Colonic mucosa (tissue), 4 donors: Measurements from ENCODE around the gene COMMD4. TPM values are rescaled to one million over a fixed set of nuclear protein-coding genes. Genes with fewer than 3 reads are reported as not detected.

ENCODE experiments used
- DNase-seq: peaks from one replicate; pipeline ENCODE4 v3.0.0-alpha.2; 2020
- H3K27ac ChIP-seq: fragments of 200-600 bp; one replicate; pipeline ENCODE4 v1.8.0; 2021
- H3K27me3 ChIP-seq: fragments of 200-600 bp; one replicate; pipeline ENCODE4 v1.8.0; 2021
- H3K36me3 ChIP-seq: fragments of 200-600 bp; one replicate; pipeline ENCODE4 v1.8.0; 2021
- H3K4me1 ChIP-seq: fragments of 200-600 bp; one replicate; pipeline ENCODE4 v1.8.0; 2021; ENCODE audit warnings: mild to moderate bottlenecking
- H3K4me3 ChIP-seq: fragments of 200-600 bp; one replicate; pipeline ENCODE4 v1.8.0; 2021
- H3K9ac ChIP-seq, 2 donors: one replicate each; pipeline ENCODE4 v1.7.0; 2013; ENCODE audit warnings: control low read depth in 2 of 2, low read depth in 2 of 2, low read length in 2 of 2
- H3K9me3 ChIP-seq: fragments of 200-600 bp; one replicate; pipeline ENCODE4 v1.8.0; 2021
- intact Hi-C: fragments of 100-400 bp; cut with DNase I; formaldehyde crosslinking; loops from one replicate; pipeline ENCODE4 v1.14.1; 2022
- total RNA-seq, 2 donors: library from RNA; stranded (reverse); fragmentation: NEBNext Ultra II Directional in 1 of 2; extraction: Animal tissue kit (Norgen Biotek cat#: 25700) in 1 of 2; gene quantifications; one replicate each; pipeline ENCODE4 v1.2.1, GENCODE V29; 2021
- TF ChIP-seq, protein P1 (sequence below): fragments of 200-600 bp; IDR thresholded peaks from one replicate; pipeline ENCODE4 v1.8.0; 2022; ENCODE audit warnings: antibody characterized with exemption, mild to moderate bottlenecking
- donor health status: healthy.
- donor health status: DM: no; HTN: no; CAD: no.
- donor health status: DM: no; HTN: no; CAD: no.

Gene COMMD4
- total RNA-seq, 2 donors from 2014 or later = 69.8 to 127 TPM

- H3K27me3 ChIP-seq = no peaks in the 10 kb centered on the region
- H3K27ac ChIP-seq = no peak overlapping the region
- H3K4me3 ChIP-seq = no peak overlapping the region
- H3K36me3 ChIP-seq = no peaks in the 10 kb centered on the region
- H3K4me1 ChIP-seq = peaks cover 11% of the 10 kb centered on the region
- intact Hi-C loops = loop anchor here (5.0 to 10.0 kb wide), 3 partner anchors 82 to 317 kb away; partner anchors contain the start of genes IMP3 and SNX33
- TF ChIP-seq, protein P1, sequence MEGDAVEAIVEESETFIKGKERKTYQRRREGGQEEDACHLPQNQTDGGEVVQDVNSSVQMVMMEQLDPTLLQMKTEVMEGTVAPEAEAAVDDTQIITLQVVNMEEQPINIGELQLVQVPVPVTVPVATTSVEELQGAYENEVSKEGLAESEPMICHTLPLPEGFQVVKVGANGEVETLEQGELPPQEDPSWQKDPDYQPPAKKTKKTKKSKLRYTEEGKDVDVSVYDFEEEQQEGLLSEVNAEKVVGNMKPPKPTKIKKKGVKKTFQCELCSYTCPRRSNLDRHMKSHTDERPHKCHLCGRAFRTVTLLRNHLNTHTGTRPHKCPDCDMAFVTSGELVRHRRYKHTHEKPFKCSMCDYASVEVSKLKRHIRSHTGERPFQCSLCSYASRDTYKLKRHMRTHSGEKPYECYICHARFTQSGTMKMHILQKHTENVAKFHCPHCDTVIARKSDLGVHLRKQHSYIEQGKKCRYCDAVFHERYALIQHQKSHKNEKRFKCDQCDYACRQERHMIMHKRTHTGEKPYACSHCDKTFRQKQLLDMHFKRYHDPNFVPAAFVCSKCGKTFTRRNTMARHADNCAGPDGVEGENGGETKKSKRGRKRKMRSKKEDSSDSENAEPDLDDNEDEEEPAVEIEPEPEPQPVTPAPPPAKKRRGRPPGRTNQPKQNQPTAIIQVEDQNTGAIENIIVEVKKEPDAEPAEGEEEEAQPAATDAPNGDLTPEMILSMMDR = no peak
- H3K9ac ChIP-seq = no peak overlapping the region
- no peak for DNase-seq
- H3K9me3 ChIP-seq = no peaks in the 10 kb centered on the region
Measured at GRCh38 chr15:75364881-75365280, 29.0 kb downstream of the COMMD4 start.

DNA sequence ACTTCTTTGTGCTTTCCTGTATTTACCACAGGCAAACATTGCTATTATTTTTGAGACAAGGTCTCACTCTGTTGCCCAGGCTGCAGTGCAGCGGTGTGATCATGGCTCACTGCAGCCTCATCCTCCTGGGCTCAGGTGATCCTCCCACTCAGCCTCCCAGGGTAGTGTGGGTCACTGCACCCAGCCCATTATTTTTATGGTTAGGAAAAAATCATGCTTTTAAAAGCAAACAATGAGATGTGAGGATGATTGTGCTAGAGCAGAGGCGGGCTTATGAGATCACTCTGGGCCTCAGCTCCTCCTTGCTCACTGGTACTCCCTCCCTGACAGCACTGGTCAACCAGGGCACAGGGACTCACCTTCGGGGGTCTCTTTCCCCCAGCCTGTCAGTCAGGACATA is 30.3 kb downstream of the COMMD4 start:
- H3K4me3 ChIP-seq = no peak overlapping the region
- H3K36me3 ChIP-seq = no peaks in the 10 kb centered on the region
- H3K9me3 ChIP-seq = no peaks in the 10 kb centered on the region
- H3K27ac ChIP-seq = no peak overlapping the region
- intact Hi-C loops = loop anchor here (5.0 to 10.0 kb wide), 3 partner anchors 81 to 316 kb away; partner anchors contain the start of genes IMP3 and SNX33
- TF ChIP-seq, protein P1 = no peak
- peaks cover 11% of the 10 kb centered on the region for H3K4me1 ChIP-seq
- no peak for DNase-seq
- no peak overlapping the region for H3K9ac ChIP-seq
- H3K27me3 ChIP-seq = no peaks in the 10 kb centered on the region

DNA sequence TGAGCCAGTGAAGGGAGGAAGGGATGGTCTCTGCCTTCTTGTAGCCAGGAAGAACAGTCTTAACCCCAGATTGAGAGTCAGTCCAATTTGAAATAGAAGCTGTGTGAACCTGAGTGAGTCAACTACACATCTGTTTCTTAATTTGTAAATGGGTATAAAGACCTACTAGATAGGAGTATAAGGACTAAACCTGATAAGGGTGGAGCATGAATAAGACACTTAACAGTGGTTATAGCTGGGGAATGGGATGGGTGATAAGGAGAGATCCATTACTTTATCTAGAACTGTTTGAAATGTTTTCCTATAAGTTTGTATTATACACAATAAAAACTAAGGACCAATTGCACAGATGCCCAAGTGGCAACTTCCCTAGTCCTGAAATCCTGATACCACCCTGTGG is 31.1 kb downstream of the COMMD4 start:
- intact Hi-C loops = loop anchor here (5.0 to 10.0 kb wide), 3 partner anchors 80 to 315 kb away; partner anchors contain the start of genes IMP3 and SNX33
- DNase-seq = no peak
- no peak overlapping the region for H3K27ac ChIP-seq
- H3K27me3 ChIP-seq = no peaks in the 10 kb centered on the region
- peak overlapping the region in 1 of 2 donors; percentile 92 for H3K9ac ChIP-seq
- peaks cover 6% of the 10 kb centered on the region for H3K36me3 ChIP-seq
- no peak overlapping the region for H3K4me3 ChIP-seq
- peaks cover 11% of the 10 kb centered on the region for H3K4me1 ChIP-seq
- no peaks in the 10 kb centered on the region for H3K9me3 ChIP-seq
- TF ChIP-seq, protein P1 = no peak

DNA sequence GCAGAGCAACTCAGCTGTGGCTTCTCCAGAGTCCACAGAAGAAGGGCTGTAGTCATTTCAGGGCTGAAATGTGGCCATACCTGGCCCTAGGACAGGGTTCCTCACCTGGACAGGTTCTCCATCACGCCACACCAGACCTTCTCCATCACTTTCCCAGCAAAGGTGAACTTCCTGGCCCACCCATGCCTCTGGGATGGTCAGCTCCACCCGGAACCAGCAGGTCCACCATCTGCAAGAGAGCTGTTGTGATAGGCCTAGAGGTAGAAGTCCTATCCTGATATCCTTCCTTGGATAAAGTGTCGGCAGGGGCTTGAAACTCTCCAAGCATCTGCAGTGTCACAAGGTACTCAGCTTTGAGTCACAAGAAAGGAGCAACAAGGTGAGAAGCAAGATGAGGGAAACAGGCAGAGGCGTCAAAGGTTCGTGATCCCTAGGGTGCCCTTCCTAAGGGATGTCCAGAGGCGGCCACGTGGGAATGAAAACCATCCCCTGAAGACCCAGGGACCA is 31.6 kb downstream of the COMMD4 start:
- Histone ChIP-seq H3K27me3 (no peaks in the 10 kb centered on the region), H3K4me3 (peak overlapping the region; percentile 77), H3K27ac (peak overlapping the region; percentile 97), H3K4me1 (peaks cover 11% of the 10 kb centered on the region), H3K36me3 (peaks cover 11% of the 10 kb centered on the region), H3K9ac (peak overlapping the region; percentile 92 to 96), H3K9me3 (no peaks in the 10 kb centered on the region)
- no peak for DNase-seq
- TF ChIP-seq, protein P1 = no peak
- intact Hi-C loops = loop anchor here (5.0 to 10.0 kb wide), 3 partner anchors 80 to 315 kb away; partner anchors contain the start of genes IMP3 and SNX33

DNA sequence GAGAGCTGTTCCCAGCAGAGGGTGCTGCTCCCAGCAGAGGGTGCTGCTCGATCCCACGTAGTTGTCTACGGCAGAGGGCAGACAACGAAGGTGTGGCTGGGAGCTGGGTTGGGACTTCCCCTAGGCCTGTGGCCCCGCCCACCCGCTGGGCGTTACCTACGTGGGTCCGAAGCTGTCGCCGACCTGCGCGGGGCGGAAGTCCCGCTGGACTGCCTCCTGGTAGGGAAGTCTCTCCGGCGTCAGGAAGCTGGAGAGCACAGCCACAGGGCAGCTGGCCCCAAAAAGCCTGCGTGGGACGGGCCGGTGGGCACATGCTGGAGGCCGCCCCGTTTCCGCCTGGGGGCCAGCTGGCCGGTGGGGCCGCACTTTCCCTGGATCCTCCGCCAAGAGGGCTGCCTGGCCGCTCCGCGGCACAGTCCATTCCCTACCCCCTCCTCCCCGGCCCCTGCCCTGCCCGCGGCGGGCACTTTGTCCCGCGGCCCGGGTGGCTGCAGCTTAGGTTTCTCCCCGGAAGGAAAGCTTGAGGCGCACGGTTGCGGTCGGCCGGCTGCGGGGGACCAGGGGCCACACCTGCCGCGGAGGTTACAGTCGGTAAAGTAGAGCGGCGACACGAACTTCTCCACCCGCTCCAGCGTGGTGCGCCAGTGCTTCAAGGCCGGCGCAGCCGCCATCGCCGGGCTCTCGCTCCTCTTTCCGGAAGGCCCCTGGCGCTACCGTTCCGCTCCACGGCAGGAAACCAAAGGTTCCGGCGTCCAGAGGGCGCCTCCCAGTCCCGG is 32.2 kb downstream of the COMMD4 start, which contains the start of gene MAN2C1:
MAN2C1 (minus strand) TSS at position 695 of the 776 bp plus-strand sequence; CDS start at position 671, 24 bp downstream.
- H3K36me3 ChIP-seq = peaks cover 16% of the 10 kb centered on the region

More for the DNA sequence above, 32.2 kb downstream of the COMMD4 start, which contains the start of gene MAN2C1:
- Histone ChIP-seq H3K9me3 (no peaks in the 10 kb centered on the region), H3K27ac (peak within 1 kb of the TSS; percentile 97), H3K4me1 (peaks cover 11% of the 10 kb centered on the region), H3K9ac (peak within 1 kb of the TSS; percentile 92 to 96), H3K4me3 (peak within 1 kb of the TSS; percentile 77), H3K27me3 (no peaks in the 10 kb centered on the region)
- peak; percentile 98 for DNase-seq
- TF ChIP-seq, protein P1 = peak; percentile 61
- intact Hi-C loops = loop anchor here (5.0 to 10.0 kb wide), 3 partner anchors 79 to 314 kb away; partner anchors contain the start of genes IMP3 and SNX33
